ENCODE results near the gene MFSD6.

Gene MFSD6

DNA sequence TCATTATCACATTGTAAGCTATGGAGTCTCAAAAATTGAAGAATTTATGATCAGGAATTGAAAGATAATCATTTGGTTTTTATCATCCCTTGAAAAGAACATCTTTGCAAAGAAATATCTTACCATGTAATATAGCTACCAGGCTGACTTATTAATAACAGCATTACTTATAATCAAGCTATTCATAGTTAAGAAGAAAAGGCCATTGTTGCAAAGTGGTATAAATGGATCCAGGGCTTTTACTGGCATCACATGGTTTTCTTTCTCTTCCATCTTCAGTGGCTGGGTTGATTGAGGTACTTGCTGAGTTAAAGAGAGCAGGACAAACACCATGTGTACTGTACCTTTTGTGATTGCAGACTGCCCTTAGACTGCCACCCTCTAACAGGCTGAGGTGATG is 39.6 kb downstream of the MFSD6 start:
- in situ Hi-C loops (cut with HindIII; ENCODE audit: low sequenced_read_pairs), result no loop called here
- DNase-seq (ENCODE audit: low read depth, low spot score), result no peak
- no peak overlapping the region for H3K4me3 ChIP-seq (ENCODE audit: low read depth, low read length)
- TF ChIP-seq CTCF (IDR thresholded peaks at IDR 0.05; ENCODE audit: low read depth, low read length), result no peak

DNA sequence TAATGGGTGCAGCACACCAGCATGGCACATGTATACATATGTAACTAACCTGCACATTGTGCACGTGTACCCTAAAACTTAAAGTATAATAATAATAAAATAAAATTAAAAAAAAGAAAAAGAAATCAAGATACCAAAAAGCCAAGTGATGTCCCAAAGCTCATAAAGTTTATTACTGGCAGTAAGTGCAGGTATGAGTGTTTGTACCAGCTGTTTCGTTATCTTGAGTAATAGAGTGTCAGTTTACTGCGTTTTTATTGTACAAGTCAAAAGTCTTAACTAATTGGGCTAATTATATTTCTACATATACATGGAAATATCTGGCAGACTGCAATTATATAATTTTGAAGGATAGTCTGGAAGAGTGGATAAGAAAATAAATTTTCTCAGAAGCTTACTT is 41.8 kb downstream of the MFSD6 start:
- in situ Hi-C loops (cut with HindIII; ENCODE audit: low sequenced_read_pairs), result no loop called here
- TF ChIP-seq CTCF (IDR thresholded peaks at IDR 0.05; ENCODE audit: low read depth, low read length), result no peak
- DNase-seq (ENCODE audit: low read depth, low spot score), result no peak
- H3K4me3 ChIP-seq (ENCODE audit: low read depth, low read length), result no peak overlapping the region

DNA sequence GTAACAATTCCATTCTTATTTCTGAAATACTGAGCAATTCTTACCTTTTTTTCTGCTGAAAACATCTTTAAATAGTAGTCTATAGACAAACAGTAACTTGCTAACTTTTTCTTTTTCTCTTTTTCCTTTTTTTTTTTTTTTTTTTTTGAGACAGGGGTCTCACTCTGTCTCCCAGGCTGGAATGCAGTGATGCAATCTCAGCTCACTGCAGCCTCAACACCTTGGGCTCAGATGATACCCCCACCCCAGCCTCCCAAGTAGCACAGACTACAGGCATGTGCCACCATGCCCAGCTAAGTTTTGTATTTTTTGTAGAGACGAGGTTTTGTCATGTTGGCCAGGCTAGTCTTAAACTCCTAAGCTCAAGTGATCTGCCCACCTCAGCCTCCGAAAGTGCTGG is 42.2 kb downstream of the MFSD6 start:
- no peak overlapping the region for H3K4me3 ChIP-seq (ENCODE audit: low read depth, low read length)
- TF ChIP-seq CTCF (IDR thresholded peaks at IDR 0.05; ENCODE audit: low read depth, low read length), result no peak
- DNase-seq (ENCODE audit: low read depth, low spot score), result no peak
- in situ Hi-C loops (cut with HindIII; ENCODE audit: low sequenced_read_pairs), result no loop called here

GRCh38 chr2:190451561-190452176 is 43.5 kb downstream of the MFSD6 start:
- in situ Hi-C loops (cut with HindIII; ENCODE audit: low sequenced_read_pairs), result no loop called here
- DNase-seq (ENCODE audit: low read depth, low spot score), result peak; percentile 41

GRCh38 chr2:190452433-190452832 is 44.3 kb downstream of the MFSD6 start:
- no peak for TF ChIP-seq CTCF (IDR thresholded peaks at IDR 0.05; ENCODE audit: low read depth, low read length)
- in situ Hi-C loops (cut with HindIII; ENCODE audit: low sequenced_read_pairs), result no loop called here
- no peak for DNase-seq (ENCODE audit: low read depth, low spot score)
- H3K4me3 ChIP-seq (ENCODE audit: low read depth, low read length), result no peak overlapping the region

More at GRCh38 chr2:190451561-190452176, 43.5 kb downstream of the MFSD6 start:
- no peak overlapping the region for H3K4me3 ChIP-seq (ENCODE audit: low read depth, low read length)
- TF ChIP-seq CTCF (IDR thresholded peaks at IDR 0.05; ENCODE audit: low read depth, low read length), result no peak

DNA sequence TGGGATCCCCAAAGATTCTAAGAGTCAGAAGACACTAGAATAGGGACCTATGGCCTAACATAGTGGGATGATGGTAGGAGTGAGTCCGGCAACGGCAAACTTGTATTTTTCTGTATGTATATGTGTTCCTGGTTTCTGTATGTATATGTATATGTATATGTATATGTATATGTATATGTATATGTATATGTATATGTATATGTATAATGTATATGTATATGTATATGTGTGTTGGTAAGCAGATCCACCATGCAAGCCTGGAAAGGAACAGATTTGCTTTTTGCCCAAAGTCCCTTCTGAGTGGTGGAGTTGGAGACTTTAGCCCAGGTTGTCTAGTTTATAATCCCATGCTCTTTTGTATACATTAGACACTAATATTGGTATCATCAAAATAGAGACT is 46.6 kb downstream of the MFSD6 start:
- in situ Hi-C loops (cut with HindIII; ENCODE audit: low sequenced_read_pairs), result no loop called here
- DNase-seq (ENCODE audit: low read depth, low spot score), result no peak
- TF ChIP-seq CTCF (IDR thresholded peaks at IDR 0.05; ENCODE audit: low read depth, low read length), result no peak
- no peak overlapping the region for H3K4me3 ChIP-seq (ENCODE audit: low read depth, low read length)
